AG04449 (cell line): Measurements from ENCODE around the gene FAAH2.
"Not testable (repeated sequence)": the region's sequence is repeated elsewhere in the genome, so short reads cannot be mapped to it uniquely, and the experiment has no call there.

ENCODE experiments used
- CTCF ChIA-PET: fragments of 350-600 bp; formaldehyde crosslinking; extraction: SDS; loops from one replicate; lab custom pipeline; 2021; ENCODE audit warnings: antibody characterized with exemption; lab: Yijun Ruan, JAX
- POLR2A ChIA-PET: fragments of 400-600, 350-600 bp; formaldehyde crosslinking; extraction: SDS; loops from one replicate; lab custom pipeline; 2020; ENCODE audit warnings: antibody characterized with exemption, inconsistent platforms; lab: Yijun Ruan, JAX
- DNase-seq: peaks from one replicate; pipeline ENCODE4 v3.0.0-alpha.2; 2010; ENCODE audit warnings: low read depth, low spot score
- H3K4me3 ChIP-seq: 2 replicates; pipeline ENCODE4 v1.5.1; 2011; ENCODE audit warnings: low read depth, mild to moderate bottlenecking, control low read depth, low read length
- CTCF ChIP-seq: IDR thresholded peaks from one replicate; pipeline ENCODE4 v1.5.1; 2011; ENCODE audit warnings: mild to moderate bottlenecking, moderate library complexity, low read length, control low read depth, inconsistent platforms; ENCODE audit not compliant: insufficient read depth; ENCODE audit errors: missing control alignments

The FAAH2 gene

GRCh38 chrX:57267308-57267707 is 19.2 kb upstream of the FAAH2 start:
- TF ChIP-seq CTCF, result no peak
- no peak overlapping the region for H3K4me3 ChIP-seq
- ChIA-PET CTCF (no interaction called here), POLR2A (no interaction called here)
- DNase-seq, result no peak

- ChIA-PET CTCF (no interaction called here), POLR2A (no interaction called here)
- TF ChIP-seq CTCF, result no peak
- DNase-seq, result no peak
- no peak overlapping the region for H3K4me3 ChIP-seq
These were observed 15.5 kb upstream of the FAAH2 start for GRCh38 chrX:57270980-57271379.

GRCh38 chrX:57282568-57282967 is 3.9 kb upstream of the FAAH2 start:
- ChIA-PET POLR2A (no interaction called here), CTCF (no interaction called here)
- H3K4me3 ChIP-seq, result no peak overlapping the region
- no peak for TF ChIP-seq CTCF
- no peak for DNase-seq

GRCh38 chrX:57285001-57285400 is 1.5 kb upstream of the FAAH2 start:
- TF ChIP-seq CTCF, result no peak
- no peak for DNase-seq
- ChIA-PET POLR2A (no interaction called here), CTCF (no interaction called here)
- H3K4me3 ChIP-seq, result no peak overlapping the region

- no peak for TF ChIP-seq CTCF
- CTCF ChIA-PET, result no interaction called here
- DNase-seq, result no peak
- H3K4me3 ChIP-seq, result no peak overlapping the region
- POLR2A ChIA-PET, result no interaction called here
These were observed 2.6 kb downstream of the FAAH2 start for GRCh38 chrX:57289089-57289488.

- ChIA-PET CTCF (no interaction called here), POLR2A (no interaction called here)
- no peak for DNase-seq
- H3K4me3 ChIP-seq, result no peak overlapping the region
- no peak for TF ChIP-seq CTCF
These were observed 8.5 kb downstream of the FAAH2 start for GRCh38 chrX:57294961-57295360.

- DNase-seq, CTCF ChIA-PET, POLR2A ChIA-PET, H3K4me3 ChIP-seq: not testable (repeated sequence)
These were observed 9.2 kb downstream of the FAAH2 start for GRCh38 chrX:57295679-57296078.
